Nasal cavity respiratory epithelium epithelial cell of viscerocranial mucosa (primary cell): ENCODE data around the gene ACTR3C. TPM values are rescaled to one million over a fixed set of nuclear protein-coding genes. Genes with fewer than 3 reads are reported as not detected.

Experiments
- total RNA-seq: library from RNA; depleted of rRNA; stranded (reverse); fragments of >200 nt; gene quantifications from 2 replicates; pipeline ENCODE4 v1.2.3, GENCODE V29; 2014

The ACTR3C gene
- 5.5 and 12.2 TPM in 2 replicates for total RNA-seq

GRCh38 chr7:150322833-150323681, at the start of gene ACTR3C, which contains the start of gene LRRC61:
TSS of gene ACTR3C (minus strand) at chr7:150323545. CDS start at chr7:150295296, 28,249 bp downstream.
TSS of gene LRRC61 (plus strand) at chr7:150323355. CDS start at chr7:150336862, 13,507 bp downstream.

GRCh38 chr7:150368096-150368883, 44.9 kb upstream of the ACTR3C start, which contains the start of gene REPIN1:
TSS of gene REPIN1 (plus strand) at chr7:150368822. CDS start at chr7:150369712, 890 bp downstream.

GRCh38 chr7:150341263-150342120, 18.1 kb upstream of the ACTR3C start, which contains the start of gene RARRES2:
TSS of gene RARRES2 (minus strand) at chr7:150341629. CDS start at chr7:150340609, 1,020 bp downstream.

Other genes with a start within 250 kb of the ACTR3C start
- 10.8 and 11.6 TPM in 2 replicates for gene LRRC61, start 190 bp downstream of the ACTR3C start, total RNA-seq
- not detected in 2 replicates for gene RARRES2, start 18.1 kb upstream of the ACTR3C start, total RNA-seq
- 30.4 TPM in 2 replicates for gene REPIN1, start 45.3 kb upstream of the ACTR3C start, total RNA-seq
- gene ZNF775, start 55.8 kb upstream of the ACTR3C start, total RNA-seq, result 2.4 and 2.5 TPM in 2 replicates
- gene GIMAP8, start 127.1 kb upstream of the ACTR3C start, total RNA-seq, result not detected in 2 replicates
- not detected in 2 replicates for gene GIMAP7, start 191.3 kb upstream of the ACTR3C start, total RNA-seq
- not detected in 2 replicates for gene GIMAP4, start 243.8 kb upstream of the ACTR3C start, total RNA-seq